Progenitor cell of endocrine pancreas (in vitro differentiated cells): ENCODE data around the gene DES. TPM values are rescaled to one million over a fixed set of nuclear protein-coding genes. Genes with fewer than 3 reads are reported as not detected.

Experiments used
- DNase-seq: peaks from one replicate; pipeline ENCODE4 v3.0.0; 2021; ENCODE audit warnings: low spot score; ENCODE audit not compliant: unreplicated experiment
- H3K27ac Mint-ChIP-seq: 2 replicates; pipeline ENCODE4 v1.8.0; 2021; ENCODE audit warnings: mild to moderate bottlenecking, moderate library complexity, mixed read lengths
- H3K27me3 Mint-ChIP-seq: 2 replicates; pipeline ENCODE4 v1.8.0; 2021; ENCODE audit warnings: mixed read lengths
- H3K36me3 Mint-ChIP-seq: 2 replicates; pipeline ENCODE4 v1.8.0; 2022; ENCODE audit warnings: mixed read lengths; ENCODE audit not compliant: insufficient read depth
- H3K4me1 Mint-ChIP-seq: 2 replicates; pipeline ENCODE4 v1.8.0; 2021; ENCODE audit warnings: low read depth, mixed read lengths
- H3K4me3 Mint-ChIP-seq: 2 replicates; pipeline ENCODE4 v1.8.0; 2021; ENCODE audit warnings: low read depth, mild to moderate bottlenecking, moderate library complexity, mixed read lengths
- H3K9me3 Mint-ChIP-seq: 2 replicates; pipeline ENCODE4 v1.8.0; 2021; ENCODE audit warnings: low read depth, mixed read lengths
- total RNA-seq: library from RNA; stranded (reverse); gene quantifications from 2 replicates; pipeline ENCODE4 v1.2.1, GENCODE V29; 2021
- TF ChIP-seq, protein P1 (sequence below): fragments of 200-600 bp; sonication (generic); IDR thresholded peaks from one replicate; pipeline ENCODE4 v1.5.0; 2021; ENCODE audit warnings: antibody characterized with exemption, mild to moderate bottlenecking; ENCODE audit not compliant: unreplicated experiment

The DES gene
- total RNA-seq, 1 donor from 2014 or later, result not detected

DNA sequence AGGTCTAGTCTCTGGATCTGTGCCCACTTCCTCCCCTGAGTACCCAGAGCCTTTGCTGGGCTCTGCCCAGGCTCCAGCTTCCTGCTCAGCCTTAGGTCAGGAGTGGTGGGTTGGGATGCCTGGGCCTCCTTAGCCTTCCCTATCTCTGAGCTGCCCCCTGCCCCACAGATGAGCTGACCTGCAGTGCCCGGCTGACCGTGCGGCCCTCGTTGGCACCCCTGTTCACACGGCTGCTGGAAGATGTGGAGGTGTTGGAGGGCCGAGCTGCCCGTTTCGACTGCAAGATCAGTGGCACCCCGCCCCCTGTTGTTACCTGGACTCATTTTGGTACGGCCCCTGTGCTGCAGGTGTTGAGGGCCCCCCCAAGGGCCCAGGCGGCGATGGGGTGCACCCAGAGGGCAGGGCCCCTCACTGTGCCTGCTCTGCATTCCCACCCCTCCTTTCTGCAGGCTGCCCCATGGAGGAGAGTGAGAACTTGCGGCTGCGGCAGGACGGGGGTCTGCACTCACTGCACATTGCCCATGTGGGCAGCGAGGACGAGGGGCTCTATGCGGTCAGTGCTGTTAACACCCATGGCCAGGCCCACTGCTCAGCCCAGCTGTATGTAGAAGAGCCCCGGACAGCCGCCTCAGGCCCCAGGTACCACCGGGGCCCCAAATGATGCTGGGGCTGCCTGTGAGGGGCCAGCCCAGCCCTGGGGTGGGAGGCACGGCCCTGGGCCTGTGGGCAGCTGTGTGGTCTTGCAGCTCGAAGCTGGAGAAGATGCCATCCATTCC is 50.4 kb downstream of the DES start:
- H3K4me3 Mint-ChIP-seq, result no peak overlapping the region
- no peak for DNase-seq
- H3K27me3 Mint-ChIP-seq, result peaks cover 6% of the 10 kb centered on the region
- no peaks in the 10 kb centered on the region for H3K36me3 Mint-ChIP-seq
- TF ChIP-seq, protein P1, sequence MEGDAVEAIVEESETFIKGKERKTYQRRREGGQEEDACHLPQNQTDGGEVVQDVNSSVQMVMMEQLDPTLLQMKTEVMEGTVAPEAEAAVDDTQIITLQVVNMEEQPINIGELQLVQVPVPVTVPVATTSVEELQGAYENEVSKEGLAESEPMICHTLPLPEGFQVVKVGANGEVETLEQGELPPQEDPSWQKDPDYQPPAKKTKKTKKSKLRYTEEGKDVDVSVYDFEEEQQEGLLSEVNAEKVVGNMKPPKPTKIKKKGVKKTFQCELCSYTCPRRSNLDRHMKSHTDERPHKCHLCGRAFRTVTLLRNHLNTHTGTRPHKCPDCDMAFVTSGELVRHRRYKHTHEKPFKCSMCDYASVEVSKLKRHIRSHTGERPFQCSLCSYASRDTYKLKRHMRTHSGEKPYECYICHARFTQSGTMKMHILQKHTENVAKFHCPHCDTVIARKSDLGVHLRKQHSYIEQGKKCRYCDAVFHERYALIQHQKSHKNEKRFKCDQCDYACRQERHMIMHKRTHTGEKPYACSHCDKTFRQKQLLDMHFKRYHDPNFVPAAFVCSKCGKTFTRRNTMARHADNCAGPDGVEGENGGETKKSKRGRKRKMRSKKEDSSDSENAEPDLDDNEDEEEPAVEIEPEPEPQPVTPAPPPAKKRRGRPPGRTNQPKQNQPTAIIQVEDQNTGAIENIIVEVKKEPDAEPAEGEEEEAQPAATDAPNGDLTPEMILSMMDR, result no peak
- no peaks in the 10 kb centered on the region for H3K9me3 Mint-ChIP-seq
- H3K27ac Mint-ChIP-seq, result no peak overlapping the region
- H3K4me1 Mint-ChIP-seq, result no peaks in the 10 kb centered on the region

DNA sequence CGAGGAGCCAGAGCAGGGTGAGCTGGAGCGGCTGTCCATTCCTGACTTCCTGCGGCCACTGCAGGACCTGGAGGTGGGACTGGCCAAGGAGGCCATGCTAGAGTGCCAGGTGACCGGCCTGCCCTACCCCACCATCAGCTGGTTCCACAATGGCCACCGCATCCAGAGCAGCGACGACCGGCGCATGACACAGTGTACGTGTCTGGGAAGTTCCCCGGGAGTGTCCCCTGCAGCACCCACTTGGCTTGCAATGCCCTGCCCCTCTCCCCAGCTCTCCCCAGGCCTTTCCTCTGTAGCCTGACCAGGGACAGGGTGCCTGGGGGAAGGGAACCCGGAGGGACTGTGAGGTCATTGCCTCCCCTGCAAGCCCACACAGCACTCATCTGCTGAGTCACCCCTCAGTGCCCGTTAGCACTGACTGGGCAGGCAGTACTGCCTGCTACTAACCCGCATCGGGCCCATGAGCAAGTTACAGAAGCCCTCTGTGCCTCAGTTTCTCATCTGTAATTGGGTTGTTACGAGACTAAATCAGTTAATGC is 51.1 kb downstream of the DES start:
- Mint-ChIP-seq H3K36me3 (no peaks in the 10 kb centered on the region), H3K27ac (no peak overlapping the region), H3K4me3 (no peak overlapping the region), H3K4me1 (no peaks in the 10 kb centered on the region), H3K27me3 (peaks cover 6% of the 10 kb centered on the region), H3K9me3 (no peaks in the 10 kb centered on the region)
- DNase-seq, result no peak
- TF ChIP-seq, protein P1, result no peak

DNA sequence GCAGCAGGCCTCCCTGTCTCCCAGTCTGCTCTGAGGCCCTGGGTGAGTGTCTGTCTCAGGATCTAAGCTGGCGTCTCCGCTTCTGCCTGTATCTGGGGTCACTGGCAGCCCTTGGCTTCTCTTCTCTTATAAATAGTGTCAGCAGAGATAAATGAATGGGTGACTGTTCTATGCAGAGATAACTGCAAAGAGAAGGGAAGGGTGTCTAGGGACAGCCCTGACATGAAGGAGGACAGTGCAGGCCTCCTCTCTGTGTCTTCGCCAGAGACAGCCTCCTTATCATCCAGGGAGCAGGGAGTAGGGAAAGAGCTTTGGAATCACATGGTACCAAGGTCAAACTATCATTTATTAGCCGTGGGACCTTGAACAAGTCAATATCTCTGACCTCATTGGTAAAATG is 52.3 kb downstream of the DES start:
- Mint-ChIP-seq H3K4me1 (peaks cover 5% of the 10 kb centered on the region), H3K27ac (no peak overlapping the region), H3K9me3 (no peaks in the 10 kb centered on the region), H3K27me3 (peaks cover 6% of the 10 kb centered on the region), H3K4me3 (no peak overlapping the region), H3K36me3 (no peaks in the 10 kb centered on the region)
- no peak for DNase-seq
- TF ChIP-seq, protein P1, result no peak

DNA sequence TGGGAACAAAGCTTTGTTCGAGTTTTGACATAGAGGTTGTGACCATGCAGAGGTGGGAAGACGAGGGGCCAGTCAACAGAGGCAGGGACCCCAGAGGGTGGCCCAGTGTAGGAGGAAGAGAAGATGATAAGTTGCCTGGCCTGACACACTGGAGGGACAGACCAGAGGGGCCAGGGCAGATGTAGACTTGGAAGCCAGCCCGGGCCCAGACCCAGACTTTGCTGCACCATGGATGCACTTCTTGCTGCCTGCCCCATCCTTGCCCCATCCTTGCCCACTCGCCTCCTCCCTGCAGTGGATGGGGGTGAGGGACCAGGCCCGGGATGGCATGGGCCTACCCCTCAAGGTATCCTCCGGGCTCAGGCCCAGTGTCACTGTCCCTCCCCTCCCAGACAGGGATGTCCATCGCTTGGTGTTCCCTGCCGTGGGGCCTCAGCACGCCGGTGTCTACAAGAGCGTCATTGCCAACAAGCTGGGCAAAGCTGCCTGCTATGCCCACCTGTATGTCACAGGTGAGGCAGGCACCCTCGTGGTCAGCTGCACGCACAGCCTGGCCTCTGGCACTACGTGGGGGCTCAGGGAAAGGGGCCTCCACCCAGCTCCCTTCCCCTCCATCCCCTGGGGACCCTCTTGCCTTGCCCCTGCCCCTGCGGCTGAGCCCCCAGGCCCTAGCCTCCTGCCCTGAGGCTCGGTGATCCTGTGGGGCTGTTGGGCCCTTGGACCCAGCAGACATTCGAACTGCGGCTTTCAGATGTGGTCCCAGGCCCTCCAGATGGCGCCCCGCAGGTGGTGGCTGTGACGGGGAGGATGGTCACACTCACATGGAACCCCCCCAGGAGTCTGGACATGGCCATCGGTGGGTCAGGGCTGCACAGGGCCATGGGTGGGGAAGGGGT is 53.5 kb downstream of the DES start:
- peaks cover 11% of the 10 kb centered on the region for H3K4me1 Mint-ChIP-seq
- DNase-seq, result no peak
- TF ChIP-seq, protein P1, result no peak
- no peaks in the 10 kb centered on the region for H3K9me3 Mint-ChIP-seq
- peaks cover 10% of the 10 kb centered on the region for H3K27me3 Mint-ChIP-seq
- no peak overlapping the region for H3K27ac Mint-ChIP-seq
- H3K4me3 Mint-ChIP-seq, result no peak overlapping the region
- no peaks in the 10 kb centered on the region for H3K36me3 Mint-ChIP-seq

DNA sequence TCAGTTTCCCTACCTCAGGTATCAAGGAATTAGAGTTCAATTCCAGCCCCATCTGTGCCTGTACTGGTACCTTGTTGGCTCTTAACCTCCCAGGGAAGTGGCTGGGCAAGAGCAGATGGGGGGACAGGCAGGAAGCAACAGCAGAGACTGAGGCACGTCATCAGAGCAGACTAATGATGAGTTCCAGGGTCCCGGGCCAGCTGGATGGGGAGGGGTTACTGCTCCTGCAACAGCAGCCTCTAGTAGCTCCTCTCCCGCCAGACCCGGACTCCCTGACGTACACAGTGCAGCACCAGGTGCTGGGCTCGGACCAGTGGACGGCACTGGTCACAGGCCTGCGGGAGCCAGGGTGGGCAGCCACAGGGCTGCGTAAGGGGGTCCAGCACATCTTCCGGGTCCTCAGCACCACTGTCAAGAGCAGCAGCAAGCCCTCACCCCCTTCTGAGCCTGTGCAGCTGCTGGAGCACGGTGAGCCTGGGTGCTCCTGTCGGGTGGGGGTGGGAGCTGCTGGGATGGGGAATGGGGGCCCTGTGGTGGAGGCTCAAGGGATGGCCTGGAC is 54.5 kb downstream of the DES start:
- no peak overlapping the region for H3K27ac Mint-ChIP-seq
- H3K36me3 Mint-ChIP-seq, result no peaks in the 10 kb centered on the region
- H3K27me3 Mint-ChIP-seq, result peaks cover 16% of the 10 kb centered on the region
- H3K4me1 Mint-ChIP-seq, result peaks cover 11% of the 10 kb centered on the region
- no peak for DNase-seq
- no peaks in the 10 kb centered on the region for H3K9me3 Mint-ChIP-seq
- no peak overlapping the region for H3K4me3 Mint-ChIP-seq
- TF ChIP-seq, protein P1, result no peak
